Measurements from ENCODE around the gene COBL.

The COBL gene

GRCh38 chr7:51270965-51271364 lies 45.6 kb downstream of the COBL start:
- DNase-seq = no peak

GRCh38 chr7:51269911-51270310 lies 46.7 kb downstream of the COBL start:
- no peak for DNase-seq

- no peak for DNase-seq
Measured at GRCh38 chr7:51269321-51269720, 47.3 kb downstream of the COBL start.

GRCh38 chr7:51268859-51269258 lies 47.8 kb downstream of the COBL start:
- DNase-seq = no peak

- no peak for DNase-seq
Measured at GRCh38 chr7:51267169-51267568, 49.4 kb downstream of the COBL start.

- no peak for DNase-seq
Measured at GRCh38 chr7:51265066-51265907, 51.3 kb downstream of the COBL start.

- no peak for DNase-seq
Measured at GRCh38 chr7:51263631-51264484, 52.8 kb downstream of the COBL start.

GRCh38 chr7:51262796-51263531 lies 53.6 kb downstream of the COBL start:
- no peak for DNase-seq

- DNase-seq = no peak
Measured at GRCh38 chr7:51261950-51262795, 54.4 kb downstream of the COBL start.

GRCh38 chr7:51261117-51261835 lies 55.3 kb downstream of the COBL start:
- DNase-seq = no peak

- no peak for DNase-seq
Measured at GRCh38 chr7:51260516-51260915, 56.1 kb downstream of the COBL start.

GRCh38 chr7:51259766-51260165 lies 56.8 kb downstream of the COBL start:
- no peak for DNase-seq

- DNase-seq = no peak
Measured at GRCh38 chr7:51256916-51257315, 59.7 kb downstream of the COBL start.

- DNase-seq = no peak
Measured at GRCh38 chr7:51256209-51256781, 60.3 kb downstream of the COBL start.

- no peak for DNase-seq
Measured at GRCh38 chr7:51255536-51256208, 60.9 kb downstream of the COBL start.

GRCh38 chr7:51255036-51255435 lies 61.6 kb downstream of the COBL start:
- DNase-seq = no peak

- DNase-seq = no peak
Measured at GRCh38 chr7:51253157-51253556, 63.5 kb downstream of the COBL start.

- no peak for DNase-seq
Measured at GRCh38 chr7:51251290-51251689, 65.3 kb downstream of the COBL start.

- DNase-seq = no peak
Measured at GRCh38 chr7:51250512-51250911, 66.1 kb downstream of the COBL start.

GRCh38 chr7:51249991-51250390 lies 66.6 kb downstream of the COBL start:
- DNase-seq = no peak

Measured in fibroblast of skin of right quadriceps (primary cell).